H1 (cell line): Measurements from ENCODE around the gene PTPRO. TPM values are rescaled to one million over a fixed set of nuclear protein-coding genes. Genes with fewer than 3 reads are reported as not detected.

Source experiments
- CTCF ChIA-PET: fragments of 300-600 bp; sonication (Branson Sonifier 250); formaldehyde crosslinking; loops from one replicate; lab custom pipeline; 2021; ENCODE audit not compliant: partially characterized antibody; lab: Charles Lee
- POLR2A ChIA-PET: fragments of 300-600 bp; sonication (Branson Sonifier 250); formaldehyde crosslinking; loops from one replicate; lab custom pipeline; 2021; ENCODE audit warnings: inconsistent platforms; ENCODE audit not compliant: partially characterized antibody; lab: Charles Lee
- DNase-seq, 2 experiments: peaks; one replicate each; pipeline versions ENCODE4 v3.0.0 to v3.0.0-alpha.2; 2010 to 2022; ENCODE audit warnings: low spot score in 2 of 2, low read depth in 1 of 2, mixed read lengths in 1 of 2
- FAIRE-seq: peaks from 2 replicates; lab custom pipeline; 2011; peaks lifted over from hg19 to GRCh38; lab: Jason Lieb, UNC
- H2AFZ ChIP-seq: 2 replicates; pipeline ENCODE4 v1.8.1; 2012; ENCODE audit warnings: low read length, inconsistent platforms
- H2AK5ac ChIP-seq: 2 replicates; pipeline ENCODE4 v1.6.1; 2013; ENCODE audit warnings: low read depth, low read length
- H2BK120ac ChIP-seq: replicated peaks from 2 replicates; pipeline ENCODE3; 2013; ENCODE audit warnings: low read depth, low read length, inconsistent platforms
- H2BK12ac ChIP-seq: 2 replicates; pipeline ENCODE4 v1.6.1; 2013; ENCODE audit warnings: low read depth, low read length
- H2BK15ac ChIP-seq: 2 replicates; pipeline ENCODE4 v1.6.1; 2013; ENCODE audit warnings: low read length
- H2BK20ac ChIP-seq: 2 replicates; pipeline ENCODE4 v1.6.1; 2013; ENCODE audit warnings: low read length
- H2BK5ac ChIP-seq: 2 replicates; pipeline ENCODE4 v1.6.1; 2013; ENCODE audit warnings: low read depth, low read length
- H3K14ac ChIP-seq: 2 replicates; pipeline ENCODE4 v1.6.1; 2013; ENCODE audit warnings: inconsistent platforms; ENCODE audit not compliant: insufficient read length
- H3K18ac ChIP-seq: 2 replicates; pipeline ENCODE4 v1.6.1; 2013; ENCODE audit warnings: low read length; ENCODE audit errors: extremely low read depth
- H3K23ac ChIP-seq: 2 replicates; pipeline ENCODE4 v1.6.1; 2013; ENCODE audit warnings: inconsistent platforms; ENCODE audit not compliant: insufficient read length
- H3K23me2 ChIP-seq: 2 replicates; pipeline ENCODE4 v1.6.1; 2013; ENCODE audit warnings: low read depth, low read length
- H3K27ac ChIP-seq: 2 replicates; pipeline ENCODE4 v1.6.1; 2011; ENCODE audit warnings: low read depth, low read length, inconsistent platforms
- H3K27me3 ChIP-seq, 4 experiments: replicated peaks in 1 of 4; 1 replicate in 1 of 4; 2 replicates in 3 of 4; pipeline versions ENCODE4 v1.6.1 to v1.8.1; 2011 to 2013; ENCODE audit warnings: low read length in 3 of 4, mild to moderate bottlenecking in 3 of 4, inconsistent platforms in 2 of 4, mixed read lengths in 2 of 4, moderate library complexity in 1 of 4; ENCODE audit not compliant: control insufficient read depth in 3 of 4, insufficient read depth in 3 of 4; ENCODE audit errors: extremely low read depth in 1 of 4
- H3K36me3 ChIP-seq, 4 experiments: 2 replicates each; pipeline versions ENCODE4 v1.6.1 to v1.8.1; 2011 to 2013; ENCODE audit warnings: mild to moderate bottlenecking in 4 of 4, low read length in 3 of 4, moderate library complexity in 2 of 4, control low read depth in 1 of 4, inconsistent platforms in 1 of 4; ENCODE audit not compliant: insufficient read depth in 4 of 4, control insufficient read depth in 2 of 4
- H3K4ac ChIP-seq: replicated peaks from 2 replicates; pipeline ENCODE3; 2013; ENCODE audit warnings: low read length, low read depth, mixed read lengths, inconsistent platforms; ENCODE audit not compliant: insufficient read length
- H3K4me1 ChIP-seq, 4 experiments: replicated peaks in 1 of 4; 1 replicate in 1 of 4; 2 replicates in 3 of 4; pipeline versions ENCODE4 v1.6.1 to v1.8.1; 2011 to 2013; ENCODE audit warnings: low read length in 3 of 4, inconsistent platforms in 2 of 4, mixed read lengths in 1 of 4; ENCODE audit not compliant: insufficient read depth in 4 of 4, control insufficient read depth in 3 of 4
- H3K4me2 ChIP-seq, 2 experiments: 2 replicates each; pipeline versions ENCODE4 v1.6.1 to v1.8.1; 2011 to 2013; ENCODE audit warnings: low read depth in 2 of 2, low read length in 2 of 2, control low read depth in 1 of 2, inconsistent platforms in 1 of 2, mild to moderate bottlenecking in 1 of 2; ENCODE audit not compliant: insufficient read depth in 1 of 2
- H3K4me3 ChIP-seq, 4 experiments: fragments of 200-600, 300-600 bp in 1 of 4; sonication (generic), shearing (Covaris generic), sonication (Bioruptor Twin) in 1 of 4; 2 replicates each; pipeline versions ENCODE4 v1.5.1 to v1.8.1; 2011 to 2016; ENCODE audit warnings: low read length in 4 of 4, low read depth in 3 of 4, control low read depth in 2 of 4, inconsistent platforms in 2 of 4, mild to moderate bottlenecking in 2 of 4, mixed read lengths in 1 of 4, moderate library complexity in 1 of 4; ENCODE audit not compliant: insufficient read depth in 2 of 4; ENCODE audit errors: extremely low read depth in 1 of 4
- H3K56ac ChIP-seq: replicated peaks from 2 replicates; pipeline ENCODE3; 2013; ENCODE audit warnings: low read depth, mild to moderate bottlenecking, mixed read lengths, low read length, inconsistent platforms; ENCODE audit not compliant: insufficient read length
- H3K79me1 ChIP-seq: 2 replicates; pipeline ENCODE4 v1.6.1; 2013; ENCODE audit warnings: low read depth, low read length, control low read depth
- H3K79me2 ChIP-seq, 2 experiments: 2 replicates each; pipeline versions ENCODE4 v1.6.1 to v1.8.1; 2012 to 2013; ENCODE audit warnings: low read length in 2 of 2, mild to moderate bottlenecking in 2 of 2, inconsistent platforms in 1 of 2; ENCODE audit not compliant: insufficient read depth in 2 of 2, control insufficient read depth in 1 of 2
- H3K9ac ChIP-seq, 4 experiments: replicated peaks in 1 of 4; 1 replicate in 1 of 4; 2 replicates in 3 of 4; pipeline versions ENCODE4 v1.6.1 to v1.8.1; 2011 to 2013; ENCODE audit warnings: low read depth in 3 of 4, low read length in 3 of 4, control low read depth in 2 of 4, mild to moderate bottlenecking in 2 of 4, moderate library complexity in 2 of 4, inconsistent platforms in 1 of 4; ENCODE audit errors: extremely low read depth in 1 of 4
- H3K9me3 ChIP-seq, 2 experiments: 2 replicates each; pipeline versions ENCODE4 v1.6.1 to v1.8.1; 2012 to 2013; ENCODE audit warnings: mild to moderate bottlenecking in 2 of 2, moderate library complexity in 2 of 2, control low read depth in 1 of 2, inconsistent platforms in 1 of 2, low read depth in 1 of 2, low read length in 1 of 2, mixed read lengths in 1 of 2; ENCODE audit not compliant: insufficient read depth in 2 of 2
- H4K20me1 ChIP-seq, 2 experiments: replicated peaks in 1 of 2; 2 replicates each; pipeline versions ENCODE3 to v1.8.1; 2011 to 2013; ENCODE audit warnings: inconsistent platforms in 2 of 2, low read length in 2 of 2, mild to moderate bottlenecking in 1 of 2; ENCODE audit not compliant: insufficient read depth in 2 of 2, control insufficient read depth in 1 of 2
- H4K5ac ChIP-seq: 2 replicates; pipeline ENCODE4 v1.6.1; 2013; ENCODE audit warnings: low read length, low read depth, mixed read lengths, inconsistent platforms; ENCODE audit not compliant: insufficient read length
- H4K8ac ChIP-seq: 2 replicates; pipeline ENCODE4 v1.8.0; 2013; ENCODE audit warnings: mild to moderate bottlenecking, moderate library complexity, low read length, inconsistent platforms; ENCODE audit not compliant: insufficient read depth; ENCODE audit errors: extremely low read depth
- H4K91ac ChIP-seq: replicated peaks from 2 replicates; pipeline ENCODE3; 2013; ENCODE audit warnings: low read length, mixed read lengths, inconsistent platforms; ENCODE audit not compliant: insufficient read length
- CTBP2 ChIP-seq: IDR thresholded peaks from 2 replicates; pipeline ENCODE4 v1.7.0; 2011; ENCODE audit warnings: borderline replicate concordance, mild to moderate bottlenecking, moderate library complexity, mixed read lengths, low read length; ENCODE audit not compliant: insufficient read depth, insufficient read length
- SIN3A ChIP-seq, 2 experiments: IDR thresholded peaks in 1 of 2; conservative IDR thresholded peaks in 1 of 2; 2 replicates each; pipeline ENCODE4 v1.6.1; 2011 to 2012; ENCODE audit warnings: low read length in 2 of 2, improper control_type of control experiment in 1 of 2, low read depth in 1 of 2, mild to moderate bottlenecking in 1 of 2
- TEAD4 ChIP-seq: IDR thresholded peaks from 2 replicates; pipeline ENCODE4 v1.6.1; 2012; ENCODE audit warnings: low read depth, low read length, inconsistent platforms, mixed read lengths
- WGBS, 2 experiments: shearing (Covaris generic) in 1 of 2; methylation state at CpG; one replicate each; pipeline versions ENCODE4 v1.1.6 to v1.1.7; 2013 to 2015; ENCODE audit warnings: low lambda C conversion rate in 2 of 2, mixed read lengths in 2 of 2, inconsistent platforms in 1 of 2, low coverage in 1 of 2, missing lambda C conversion rate in 1 of 2; ENCODE audit not compliant: insufficient replicate concordance in 2 of 2, insufficient coverage in 1 of 2, insufficient read length in 1 of 2; ENCODE audit errors: extremely low coverage in 1 of 2, missing lambda C conversion rate in 1 of 2; 5-methylcytosine and 5-hydroxymethylcytosine counted together
- polyA plus RNA-seq, 7 experiments: library from polyadenylated mRNA; depleted of rRNA in 3 of 7; stranded (reverse) in 5 of 7; unstranded in 2 of 7; fragments of >200 nt in 5 of 7; fragments of 200-250 nt in 2 of 7; gene quantifications; 1 replicate in 5 of 7; 2 replicates in 1 of 7; 4 replicates in 1 of 7; pipeline versions ENCODE4 v1.2.1 to v1.2.3, GENCODE V29; 2011 to 2013; ENCODE audit warnings: missing spikeins in 2 of 7, mixed read lengths in 2 of 7
- total RNA-seq: library from RNA; stranded (reverse); fragmentation: NEBNext Ultra II Directional; extraction: Animal tissue kit (Norgen Biotek cat#: 25700); gene quantifications from 2 replicates; pipeline ENCODE4 v1.2.1, GENCODE V29; 2021

The PTPRO gene
- total and polyA plus RNA-seq, 2 of the 8 experiments (the other 6 are each of a cell fraction or from before 2014, with no cell fraction given) = 0.73 to 1.7 TPM

GRCh38 chr12:15323480-15323879, 1.2 kb downstream of the PTPRO start:
- no peaks in the 10 kb centered on the region for H3K79me2 ChIP-seq
- no peaks in the 10 kb centered on the region for H3K79me1 ChIP-seq
- H3K4me2 ChIP-seq = peak overlapping the region; percentile 93 to 97; a peak in 2 of 4 replicates
- H2AK5ac ChIP-seq = no peak overlapping the region
- H3K4me1 ChIP-seq = no peaks in the 10 kb centered on the region; a peak in 1 of 7 replicates
- H3K23ac ChIP-seq = no peak overlapping the region
- no peak overlapping the region for H3K9ac ChIP-seq
- WGBS, 2 experiments = 24% methylated on average over 4 of the region's 4 CpGs; no CpG with 5 or more reads in 1 of the 2 experiments
- CTCF ChIA-PET = interaction anchor here (1.2 to 1.5 kb wide), 3 partner anchors 47 to 200 kb away, joined by 3 to 6 read pairs (median 3); no protein-coding TSS in a partner anchor
- no peak overlapping the region for H3K14ac ChIP-seq
- H3K56ac ChIP-seq = no peak overlapping the region
- no peak overlapping the region for H2BK20ac ChIP-seq
- no peak for DNase-seq
- peaks cover 0 to 10% (median 4%) of the 10 kb centered on the region in 4 experiments; a peak in 5 of 7 replicates for H3K27me3 ChIP-seq
- H2AFZ ChIP-seq = no peak overlapping the region
- H3K9me3 ChIP-seq = no peaks in the 10 kb centered on the region
- TF ChIP-seq TEAD4 = peak; percentile 90
- TF ChIP-seq CTBP2 = no peak
- TF ChIP-seq SIN3A (conservative IDR thresholded peaks at IDR 0.05 in 1 of 2, IDR thresholded peaks at IDR 0.05 in 1 of 2; ENCODE audit: low read depth in 1 of 2, low read length in 2 of 2) = peak; percentile 86 to 89; a peak in 2 of 4 replicates
- TF ChIP-seq, all 59 proteins: peak for 2
- Histone ChIP-seq H4K20me1 (no peaks in the 10 kb centered on the region), H2BK15ac (no peak overlapping the region), H4K8ac (no peak overlapping the region), H2BK120ac (no peak overlapping the region), H3K23me2 (peaks cover 9% of the 10 kb centered on the region), H3K27ac (no peak overlapping the region), H3K4me3 (peak overlapping the region in 2 of 4 experiments; percentile 62 to 73; a peak in 3 of 8 replicates), H3K36me3 (no peaks in the 10 kb centered on the region), H2BK12ac (no peak overlapping the region), H2BK5ac (no peak overlapping the region), H3K18ac (no peak overlapping the region), H4K5ac (no peak overlapping the region), H4K91ac (no peak overlapping the region), H3K4ac (no peak overlapping the region)
- POLR2A ChIA-PET = no interaction called here
- FAIRE-seq = peak; percentile 79
